HG03460 (cell line): Measurements from ENCODE around the gene SP140L.
"Not testable (repeated sequence)": the region's sequence is repeated elsewhere in the genome, so short reads cannot be mapped to it uniquely, and the experiment has no call there.

Source experiments
- ATAC-seq: cut with Tn5 transposase; IDR thresholded peaks from one replicate; pipeline ENCODE4 v1.9.1; 2021; ENCODE audit not compliant: unreplicated experiment

SP140L gene

GRCh38 chr2:230323385-230324106, 3.4 kb upstream of the SP140L start:
- no peak for ATAC-seq

- ATAC-seq: no peak
These were observed 2.5 kb upstream of the SP140L start for GRCh38 chr2:230324503-230324902.

GRCh38 chr2:230325316-230326243, 1.4 kb upstream of the SP140L start:
- ATAC-seq: no peak

- peak; percentile 65 for ATAC-seq
These were observed 593 bp downstream of the SP140L start for GRCh38 chr2:230327418-230328154.

- ATAC-seq: no peak
These were observed 1.1 kb downstream of the SP140L start for GRCh38 chr2:230328155-230328458.

- no peak for ATAC-seq
These were observed 3.1 kb downstream of the SP140L start for GRCh38 chr2:230329946-230330605.

GRCh38 chr2:230330725-230331124, 3.7 kb downstream of the SP140L start:
- ATAC-seq: no peak

GRCh38 chr2:230335461-230335863, 8.5 kb downstream of the SP140L start:
- no peak for ATAC-seq

GRCh38 chr2:230335864-230336506, 9.0 kb downstream of the SP140L start:
- ATAC-seq: no peak

- not testable (repeated sequence) for ATAC-seq
These were observed 15.0 kb downstream of the SP140L start for GRCh38 chr2:230341936-230342528.

- not testable (repeated sequence) for ATAC-seq
These were observed 16.1 kb downstream of the SP140L start for GRCh38 chr2:230343041-230343624.

GRCh38 chr2:230343747-230344146, 16.8 kb downstream of the SP140L start:
- no peak for ATAC-seq

- ATAC-seq: no peak
These were observed 19.5 kb downstream of the SP140L start for GRCh38 chr2:230346465-230346864.

- no peak for ATAC-seq
These were observed 20.0 kb downstream of the SP140L start for GRCh38 chr2:230346921-230347533.

GRCh38 chr2:230347659-230348305, 20.8 kb downstream of the SP140L start:
- ATAC-seq: peak; percentile 53

- no peak for ATAC-seq
These were observed 21.8 kb downstream of the SP140L start for GRCh38 chr2:230348787-230349186.

GRCh38 chr2:230356084-230356483, 29.1 kb downstream of the SP140L start:
- ATAC-seq: no peak

GRCh38 chr2:230358305-230358704, 31.3 kb downstream of the SP140L start:
- ATAC-seq: no peak

GRCh38 chr2:230360028-230360427, 33.0 kb downstream of the SP140L start:
- no peak for ATAC-seq
